Testis (tissue), 3 donors: ENCODE data around the gene POLE. TPM values are rescaled to one million over a fixed set of nuclear protein-coding genes. Genes with fewer than 3 reads are reported as not detected.
"Not testable (repeated sequence)": the region's sequence is repeated elsewhere in the genome, so short reads cannot be mapped to it uniquely, and the experiment has no call there.

Source experiments
- DNase-seq: peaks from one replicate; pipeline ENCODE4 v3.0.0-alpha.2; 2019
- H3K27ac ChIP-seq, 2 donors: fragments of 200-600 bp; sonication (generic); one replicate each; pipeline ENCODE4 v1.5.1; 2019
- H3K27me3 ChIP-seq: fragments of 200-600 bp; sonication (generic); one replicate; pipeline ENCODE4 v1.5.1; 2019
- H3K36me3 ChIP-seq: fragments of 200-600 bp; sonication (generic); one replicate; pipeline ENCODE4 v1.5.1; 2017; ENCODE audit warnings: low read depth; ENCODE audit errors: missing control alignments
- H3K4me1 ChIP-seq: fragments of 200-600 bp; sonication (generic); one replicate; pipeline ENCODE4 v1.5.1; 2019
- H3K4me3 ChIP-seq, 2 donors: fragments of 200-600 bp; sonication (generic); one replicate each; pipeline ENCODE4 v1.5.1; 2017 to 2019
- H3K9me3 ChIP-seq: fragments of 200-600 bp; sonication (generic); one replicate; pipeline ENCODE4 v1.5.1; 2017
- CTCF ChIP-seq, 3 experiments: fragments of 450-650 bp in 2 of 3; fragments of 200-600 bp in 1 of 3; sonication (generic) in 1 of 3; IDR thresholded peaks; one replicate each; pipeline ENCODE4 v1.5.1; 2016 to 2019; ENCODE audit warnings: antibody characterized with exemption in 3 of 3, mild to moderate bottlenecking in 2 of 3, moderate library complexity in 1 of 3
- POLR2A ChIP-seq: fragments of 450-650 bp; IDR thresholded peaks from one replicate; pipeline ENCODE4 v1.6.1; 2017; ENCODE audit warnings: antibody characterized with exemption, mild to moderate bottlenecking, moderate library complexity
- WGBS, 2 donors: methylation state at CpG; one replicate each; pipeline ENCODE4 v1.1.5; 2018; 5-methylcytosine and 5-hydroxymethylcytosine counted together
- intact Hi-C: fragments of 100-400 bp; cut with DNase I; formaldehyde crosslinking; loops from one replicate; pipeline ENCODE4 v1.15.1; 2023; ENCODE audit warnings: low total_unique reads
- polyA plus RNA-seq: library from polyadenylated mRNA; stranded (reverse); fragments of 350-450 nt; fragmentation: Illumina TruSeq; extraction: RNeasy Lipid Tissue Mini Kit (QIAGEN cat#74804); gene quantifications from one replicate; pipeline ENCODE4 v1.2.3, GENCODE V29; 2014; ENCODE audit warnings: low read depth, low replicate concordance; ENCODE audit not compliant: insufficient read depth
- total RNA-seq, 2 donors: library from RNA; depleted of rRNA; stranded (reverse); fragments of >200 nt; gene quantifications; one replicate each; pipeline ENCODE4 v1.2.3, GENCODE V29; 2016

The POLE gene
- total and polyA plus RNA-seq, 3 donors from 2014 or later = 76.8 to 288 (median 123) TPM

GRCh38 chr12:132601171-132601883 lies 85.8 kb downstream of the POLE start:
- intact Hi-C loops = loop anchor here (10.0 kb wide), 1 partner anchor 187 kb away; no protein-coding TSS in a partner anchor
- H3K9me3 ChIP-seq = no peaks in the 10 kb centered on the region
- H3K4me3 ChIP-seq = no peak overlapping the region
- H3K27ac ChIP-seq = no peak overlapping the region
- H3K36me3 ChIP-seq = no peaks in the 10 kb centered on the region
- H3K27me3 ChIP-seq = no peaks in the 10 kb centered on the region
- WGBS, 2 donors = 82 to 86% methylated on average over 25 to 30 of the region's 31 CpGs
- H3K4me1 ChIP-seq = no peaks in the 10 kb centered on the region
- no peak for DNase-seq
- TF ChIP-seq CTCF (IDR thresholded peaks at IDR 0.05) (no peak), POLR2A (no peak)

GRCh38 chr12:132600048-132601032 lies 86.8 kb downstream of the POLE start:
- WGBS, 2 donors = 48 to 49% methylated on average over 45 of the region's 45 CpGs
- H3K27me3 ChIP-seq = no peaks in the 10 kb centered on the region
- H3K4me1 ChIP-seq = no peaks in the 10 kb centered on the region
- intact Hi-C loops = loop anchor here (10.0 kb wide), 1 partner anchor 186 kb away; no protein-coding TSS in a partner anchor
- H3K4me3 ChIP-seq = peak overlapping the region in 1 of 2 donors; percentile 25
- DNase-seq = peak; percentile 79
- H3K9me3 ChIP-seq = no peaks in the 10 kb centered on the region
- TF ChIP-seq CTCF (IDR thresholded peaks at IDR 0.05) (peak in 2 of 3 experiments; percentile 43 to 55), POLR2A (no peak)
- H3K36me3 ChIP-seq = no peaks in the 10 kb centered on the region
- peak overlapping the region in 1 of 2 donors; percentile 25 for H3K27ac ChIP-seq

- H3K36me3 ChIP-seq, H3K27ac ChIP-seq, intact Hi-C loops: not testable (repeated sequence)
These were observed 87.6 kb downstream of the POLE start for GRCh38 chr12:132599502-132599901.

GRCh38 chr12:132597333-132598316 lies 89.5 kb downstream of the POLE start:
- no peaks in the 10 kb centered on the region for H3K36me3 ChIP-seq
- peak overlapping the region in 1 of 2 donors; percentile 44 for H3K4me3 ChIP-seq
- H3K27me3 ChIP-seq = no peaks in the 10 kb centered on the region
- no peaks in the 10 kb centered on the region for H3K9me3 ChIP-seq
- intact Hi-C loops = no loop called here
- 10 to 11% methylated on average over 14 to 18 of the region's 58 CpGs for WGBS, 2 donors
- DNase-seq = no peak
- TF ChIP-seq POLR2A (no peak), CTCF (IDR thresholded peaks at IDR 0.05) (no peak)
- H3K4me1 ChIP-seq = no peaks in the 10 kb centered on the region
- H3K27ac ChIP-seq = no peak overlapping the region

More at GRCh38 chr12:132599502-132599901, 87.6 kb downstream of the POLE start:
- not testable (repeated sequence) for H3K9me3 ChIP-seq, H3K4me1 ChIP-seq, DNase-seq, H3K27me3 ChIP-seq, H3K4me3 ChIP-seq
- 56 to 58% methylated on average over 6 of the region's 6 CpGs for WGBS, 2 donors
